Duodenal mucosa (tissue), 2 donors: ENCODE data around the gene MDM1.

ENCODE experiments used
- H3K27ac ChIP-seq: one replicate; pipeline ENCODE4 v1.7.0; 2013; ENCODE audit warnings: low read depth, low read length
- H3K27me3 ChIP-seq, 2 donors: one replicate each; pipeline ENCODE4 v1.7.0; 2013; ENCODE audit warnings: low read length in 2 of 2, control low read depth in 1 of 2; ENCODE audit not compliant: insufficient read depth in 2 of 2, control insufficient read depth in 1 of 2
- H3K36me3 ChIP-seq, 2 donors: one replicate each; pipeline ENCODE4 v1.7.0; 2013; ENCODE audit warnings: low read length in 2 of 2, control low read depth in 1 of 2; ENCODE audit not compliant: insufficient read depth in 2 of 2, control insufficient read depth in 1 of 2
- H3K4me1 ChIP-seq, 2 donors: one replicate each; pipeline ENCODE4 v1.7.0; 2013; ENCODE audit warnings: low read length in 2 of 2, control low read depth in 1 of 2; ENCODE audit not compliant: insufficient read depth in 2 of 2, control insufficient read depth in 1 of 2
- H3K4me3 ChIP-seq, 2 donors: one replicate each; pipeline ENCODE4 v1.7.0; 2013; ENCODE audit warnings: low read length in 2 of 2, low read depth in 1 of 2
- H3K9ac ChIP-seq, 2 donors: one replicate each; pipeline ENCODE4 v1.7.0; 2013; ENCODE audit warnings: low read length in 2 of 2, low read depth in 1 of 2
- H3K9me3 ChIP-seq, 2 donors: one replicate each; pipeline ENCODE4 v1.7.0; 2013; ENCODE audit warnings: low read length in 2 of 2, control low read depth in 1 of 2; ENCODE audit not compliant: control insufficient read depth in 1 of 2

The MDM1 gene

GRCh38 chr12:68245180-68246021 is 86.8 kb downstream of the MDM1 start:
- Histone ChIP-seq H3K9me3 (no peaks in the 10 kb centered on the region), H3K4me1 (peaks cover 4 to 6% of the 10 kb centered on the region in 2 donors), H3K36me3 (no peaks in the 10 kb centered on the region), H3K4me3 (no peak overlapping the region), H3K27me3 (no peaks in the 10 kb centered on the region), H3K27ac (no peak overlapping the region), H3K9ac (no peak overlapping the region)
